Mononuclear cell (primary cell): Measurements from ENCODE around the gene MAP4K4. TPM values are rescaled to one million over a fixed set of nuclear protein-coding genes. Genes with fewer than 3 reads are reported as not detected.

ENCODE experiments used
- H3K27me3 ChIP-seq: 2 replicates; pipeline ENCODE4 v1.6.0; 2011; ENCODE audit warnings: low read length, control low read depth; ENCODE audit not compliant: insufficient read depth
- H3K4me1 ChIP-seq: 2 replicates; pipeline ENCODE4 v1.5.1; 2011; ENCODE audit warnings: mild to moderate bottlenecking, low read length, control low read depth; ENCODE audit not compliant: insufficient read depth
- H3K4me3 ChIP-seq: 2 replicates; pipeline ENCODE4 v1.5.1; 2011; ENCODE audit warnings: mild to moderate bottlenecking, low read length, moderate library complexity
- H3K9me3 ChIP-seq: 2 replicates; pipeline ENCODE4 v1.5.1; 2011; ENCODE audit warnings: low read depth, mild to moderate bottlenecking, control low read depth, low read length
- total RNA-seq: library from RNA; depleted of rRNA; stranded (reverse); fragments of >200 nt; gene quantifications from one replicate; pipeline ENCODE4 v1.2.3, GENCODE V29; 2012

Gene MAP4K4
- total RNA-seq, 1 donor = 58.8 TPM

- Histone ChIP-seq H3K4me3 (no peak overlapping the region), H3K4me1 (peaks cover 17% of the 10 kb centered on the region), H3K9me3 (no peaks in the 10 kb centered on the region), H3K27me3 (no peaks in the 10 kb centered on the region)
Measured at GRCh38 chr2:101788565-101788964, 91.1 kb downstream of the MAP4K4 start.

- H3K4me3 ChIP-seq = no peak overlapping the region
- H3K27me3 ChIP-seq = no peaks in the 10 kb centered on the region
- peaks cover 10% of the 10 kb centered on the region for H3K4me1 ChIP-seq
- H3K9me3 ChIP-seq = no peaks in the 10 kb centered on the region
Measured at GRCh38 chr2:101788995-101789970, 91.8 kb downstream of the MAP4K4 start.

GRCh38 chr2:101790416-101790815 lies 92.9 kb downstream of the MAP4K4 start:
- Histone ChIP-seq H3K9me3 (no peaks in the 10 kb centered on the region), H3K4me1 (peaks cover 4% of the 10 kb centered on the region), H3K27me3 (no peaks in the 10 kb centered on the region), H3K4me3 (no peak overlapping the region)

DNA sequence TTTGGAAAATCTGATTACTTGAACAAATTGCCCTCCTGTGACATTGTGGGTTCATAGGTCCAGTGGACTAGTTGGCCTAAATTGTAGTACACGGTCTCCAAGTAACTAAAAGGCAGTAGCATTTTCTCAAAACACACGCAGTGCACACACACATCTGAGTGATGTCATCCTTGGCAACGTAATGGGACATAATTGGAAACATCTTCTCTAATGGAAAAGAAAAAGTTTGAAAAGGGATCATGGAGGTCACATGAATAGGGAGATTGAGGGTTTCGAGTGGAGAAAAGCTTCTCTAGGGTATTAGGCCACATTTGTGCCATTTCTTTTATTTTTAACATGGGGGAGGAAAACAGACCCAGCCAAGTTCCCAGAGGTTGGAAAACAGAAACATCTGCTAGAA lies 93.3 kb downstream of the MAP4K4 start:
- H3K4me3 ChIP-seq = no peak overlapping the region
- peaks cover 4% of the 10 kb centered on the region for H3K4me1 ChIP-seq
- no peaks in the 10 kb centered on the region for H3K9me3 ChIP-seq

GRCh38 chr2:101792208-101792607 lies 94.7 kb downstream of the MAP4K4 start:
- Histone ChIP-seq H3K4me1 (peaks cover 11% of the 10 kb centered on the region), H3K27me3 (no peaks in the 10 kb centered on the region), H3K9me3 (no peaks in the 10 kb centered on the region), H3K4me3 (no peak overlapping the region)

More for the DNA sequence above, 93.3 kb downstream of the MAP4K4 start:
- H3K27me3 ChIP-seq = no peaks in the 10 kb centered on the region

- no peak overlapping the region for H3K4me3 ChIP-seq
- no peaks in the 10 kb centered on the region for H3K27me3 ChIP-seq
- H3K4me1 ChIP-seq = peaks cover 8% of the 10 kb centered on the region
- H3K9me3 ChIP-seq = no peaks in the 10 kb centered on the region
Measured at GRCh38 chr2:101793277-101793969, 95.9 kb downstream of the MAP4K4 start.

DNA sequence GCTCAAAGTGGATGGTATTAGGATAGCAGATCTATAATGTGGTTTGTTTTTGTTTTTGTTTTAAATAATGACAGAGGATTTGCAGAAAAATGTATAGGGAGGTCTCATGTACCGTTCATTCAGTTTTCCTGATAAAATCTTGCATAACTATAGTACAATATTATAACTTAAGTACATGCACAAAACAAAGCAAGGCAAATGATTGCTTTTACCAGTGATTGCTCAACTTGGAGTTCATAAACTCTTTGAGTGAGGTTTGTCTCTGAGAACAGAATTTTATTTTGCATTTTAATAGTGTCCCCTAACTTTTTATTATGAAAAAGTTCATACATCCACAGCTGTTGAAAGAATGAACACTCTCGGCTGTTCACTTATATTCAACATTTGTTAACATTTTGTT lies 96.6 kb downstream of the MAP4K4 start:
- Histone ChIP-seq H3K27me3 (no peaks in the 10 kb centered on the region), H3K4me1 (peaks cover 8% of the 10 kb centered on the region), H3K4me3 (no peak overlapping the region), H3K9me3 (no peaks in the 10 kb centered on the region)

DNA sequence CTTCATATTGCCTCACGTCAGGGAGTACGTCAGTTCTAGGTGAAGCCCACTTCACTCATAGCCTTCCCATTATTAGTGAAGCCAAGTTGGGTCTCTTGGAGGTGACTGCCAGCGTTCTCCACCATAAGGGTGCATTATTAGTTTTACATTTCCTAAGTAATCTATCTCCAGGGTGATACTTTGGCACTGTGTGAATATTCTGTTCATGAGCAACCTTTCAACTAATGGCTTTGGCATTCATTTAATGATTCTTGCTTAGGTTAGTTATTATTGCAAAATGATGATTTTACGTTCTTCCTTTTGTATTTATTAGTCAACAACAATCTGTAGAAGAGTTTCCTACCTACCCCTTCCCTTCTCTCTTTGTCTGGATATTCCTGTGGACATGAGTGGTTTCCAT lies 97.5 kb downstream of the MAP4K4 start:
- no peaks in the 10 kb centered on the region for H3K9me3 ChIP-seq
- H3K4me1 ChIP-seq = peaks cover 8% of the 10 kb centered on the region
- no peak overlapping the region for H3K4me3 ChIP-seq
- H3K27me3 ChIP-seq = no peaks in the 10 kb centered on the region

- Histone ChIP-seq H3K9me3 (no peaks in the 10 kb centered on the region), H3K4me3 (no peak overlapping the region), H3K27me3 (no peaks in the 10 kb centered on the region), H3K4me1 (peaks cover 14% of the 10 kb centered on the region)
Measured at GRCh38 chr2:101796825-101797600, 99.5 kb downstream of the MAP4K4 start.

- Histone ChIP-seq H3K27me3 (no peaks in the 10 kb centered on the region), H3K4me3 (no peak overlapping the region), H3K9me3 (no peaks in the 10 kb centered on the region), H3K4me1 (peaks cover 33% of the 10 kb centered on the region)
Measured at GRCh38 chr2:101801496-101801895, 104.0 kb downstream of the MAP4K4 start.

DNA sequence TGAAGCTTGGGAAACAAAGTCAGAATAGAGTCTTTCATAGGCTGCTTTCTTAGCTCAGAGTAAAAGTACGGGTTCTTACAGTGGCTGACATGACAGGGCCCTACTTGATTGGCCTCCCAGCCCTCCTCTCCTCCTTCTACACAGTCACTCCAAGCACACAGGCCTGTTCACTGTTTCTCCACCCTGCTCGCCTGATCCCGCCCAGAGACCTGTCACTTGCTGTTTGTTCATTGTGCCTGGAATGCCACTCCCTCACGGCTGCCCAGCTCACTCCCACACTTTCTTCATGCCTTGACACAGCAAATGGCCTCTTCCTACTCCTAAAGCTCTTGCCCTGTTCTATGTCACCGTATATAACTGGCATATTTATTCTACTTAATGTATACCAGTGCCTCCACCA lies 104.8 kb downstream of the MAP4K4 start:
- H3K27me3 ChIP-seq = no peaks in the 10 kb centered on the region
- peaks cover 33% of the 10 kb centered on the region for H3K4me1 ChIP-seq
- H3K4me3 ChIP-seq = no peak overlapping the region
- H3K9me3 ChIP-seq = no peaks in the 10 kb centered on the region

DNA sequence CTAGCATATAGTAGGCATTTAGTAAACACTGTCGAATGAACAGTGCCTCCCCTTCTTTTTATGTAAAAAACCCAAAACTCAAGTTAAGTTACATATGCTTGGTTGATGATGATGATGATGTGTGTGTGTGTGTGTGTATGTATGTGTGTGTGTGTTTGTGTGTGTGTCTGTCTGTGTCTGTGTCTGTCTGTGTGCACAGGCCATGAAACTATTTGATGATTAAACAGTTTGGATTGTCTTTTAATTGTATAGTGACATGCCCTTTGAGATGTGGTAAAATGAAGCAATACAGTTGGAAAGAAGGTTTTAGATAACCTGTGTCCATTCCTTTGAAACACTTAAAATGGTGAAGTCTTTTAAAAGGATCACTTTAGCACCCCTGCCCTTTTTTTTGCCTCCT lies 105.6 kb downstream of the MAP4K4 start:
- no peaks in the 10 kb centered on the region for H3K9me3 ChIP-seq
- no peak overlapping the region for H3K4me3 ChIP-seq
- H3K27me3 ChIP-seq = no peaks in the 10 kb centered on the region
- peaks cover 34% of the 10 kb centered on the region for H3K4me1 ChIP-seq

DNA sequence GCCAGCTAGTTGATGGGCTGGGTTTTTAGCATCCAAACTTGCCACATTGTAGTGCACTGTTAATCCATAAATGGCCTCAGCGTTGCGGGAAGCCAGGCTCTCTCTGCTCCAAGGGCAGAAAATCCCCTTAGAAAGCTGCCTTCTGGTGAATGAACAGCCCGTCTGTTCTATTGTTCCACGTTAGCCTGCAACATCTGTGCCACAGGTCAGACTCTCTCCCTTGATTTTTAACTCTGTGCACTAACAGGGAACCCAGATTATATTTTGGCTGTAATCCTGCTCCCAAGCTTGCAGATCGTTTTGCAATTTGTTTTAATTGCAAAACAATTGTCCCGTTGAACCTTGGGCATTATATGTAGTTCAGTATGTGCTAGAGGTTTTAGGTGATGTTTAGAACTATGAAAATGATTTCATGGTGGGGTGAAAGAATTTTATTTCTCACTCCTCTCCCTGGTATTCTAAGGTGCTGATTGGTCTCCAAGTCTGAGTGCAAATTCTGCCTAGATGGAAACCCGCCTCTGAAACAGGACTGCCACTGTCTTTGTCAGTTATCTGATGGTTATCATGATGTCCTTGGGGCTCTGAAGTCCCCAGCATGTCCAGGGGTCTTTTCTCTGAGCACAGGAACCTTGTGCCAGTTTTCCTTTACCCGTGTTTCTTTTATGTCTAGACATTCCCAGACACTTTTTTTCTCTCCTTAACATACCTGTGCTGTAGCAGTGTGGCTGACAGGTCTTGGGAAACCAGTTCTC lies 106.6 kb downstream of the MAP4K4 start:
- no peaks in the 10 kb centered on the region for H3K27me3 ChIP-seq
- H3K4me3 ChIP-seq = no peak overlapping the region
- H3K4me1 ChIP-seq = peaks cover 34% of the 10 kb centered on the region
- no peaks in the 10 kb centered on the region for H3K9me3 ChIP-seq
